ENCODE results near the gene AZU1. TPM values are rescaled to one million over a fixed set of nuclear protein-coding genes. Genes with fewer than 3 reads are reported as not detected.

The AZU1 gene
- total RNA-seq, 1 donor from 2014 or later = not detected

GRCh38 chr19:854549-854948 lies 26.9 kb downstream of the AZU1 start:
- no peak for DNase-seq (ENCODE audit: low read depth)

- DNase-seq (ENCODE audit: low read depth) = no peak
These were observed 27.5 kb downstream of the AZU1 start for GRCh38 chr19:855142-855541.

- no peak for DNase-seq (ENCODE audit: low read depth)
These were observed 28.0 kb downstream of the AZU1 start for GRCh38 chr19:855566-856120.

DNA sequence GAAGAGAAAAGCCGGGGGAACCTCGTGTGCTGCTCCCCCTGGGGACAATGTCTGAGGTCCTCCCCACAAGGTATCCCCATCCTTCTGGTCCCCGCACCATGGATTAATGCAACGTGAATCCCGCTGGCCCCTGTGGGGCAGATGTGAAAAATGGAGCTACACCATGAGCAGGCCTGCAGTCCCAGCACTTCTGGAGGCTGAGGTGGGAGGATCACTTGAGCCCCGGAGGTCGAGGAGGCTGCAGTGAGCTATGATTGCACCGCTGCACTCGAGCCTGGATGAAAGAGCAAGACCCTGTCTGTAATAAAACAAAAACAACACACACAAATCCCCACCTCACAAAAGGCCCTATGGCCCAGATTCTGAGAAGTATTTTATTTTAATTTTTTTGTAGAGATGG lies 30.6 kb downstream of the AZU1 start:
- DNase-seq (ENCODE audit: low read depth) = no peak

DNA sequence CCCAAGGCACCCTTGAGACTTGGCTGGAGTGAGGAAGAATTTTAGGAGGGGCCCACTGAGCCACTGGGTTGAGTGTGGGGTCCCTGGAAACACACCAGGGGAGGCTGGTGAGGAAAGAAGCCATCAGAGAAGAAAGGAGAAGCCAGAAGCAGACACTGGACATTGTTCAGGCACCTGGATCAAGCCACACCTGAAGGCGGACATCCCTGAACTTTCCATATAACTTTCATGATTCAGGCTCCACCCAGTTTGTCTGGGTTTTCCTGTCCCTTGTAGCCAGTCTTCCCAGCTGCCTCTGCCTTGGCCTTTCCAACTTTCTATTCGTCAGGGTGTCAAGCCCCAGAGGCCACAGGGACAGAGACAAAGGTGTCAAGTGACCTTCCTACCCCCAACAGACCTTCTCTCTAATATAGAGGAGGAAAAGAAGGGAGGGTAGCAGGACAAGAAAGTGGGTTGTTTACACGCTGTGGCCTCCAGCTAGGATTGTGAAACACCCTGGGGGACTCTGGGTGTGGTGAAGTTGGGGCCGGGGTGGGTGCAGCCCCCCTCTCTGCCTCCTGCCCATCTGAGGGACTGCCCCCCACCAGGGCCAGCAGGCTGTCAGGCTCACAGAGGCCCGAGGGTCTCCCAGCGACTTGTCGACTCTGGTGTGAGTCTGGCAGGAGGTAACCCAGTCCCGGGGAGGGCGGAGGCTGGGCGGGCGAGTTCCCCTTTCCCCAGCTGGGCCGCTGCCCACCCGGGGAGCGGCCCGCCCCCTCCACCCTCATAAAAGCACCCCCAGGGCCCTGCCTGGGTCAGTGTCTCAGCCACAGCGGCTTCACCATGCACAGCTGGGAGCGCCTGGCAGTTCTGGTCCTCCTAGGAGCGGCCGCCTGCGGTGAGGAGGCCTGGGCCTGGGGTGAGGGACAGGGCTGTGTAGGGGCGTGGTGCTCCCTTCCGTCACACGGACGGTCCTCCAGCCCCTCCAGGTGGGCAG lies 31.5 kb downstream of the AZU1 start, which contains the start of gene CFD:
TSS of gene CFD (plus strand) at position 797 of the 976 bp plus-strand sequence. CDS start at position 823, 26 bp downstream.
- no peak for DNase-seq (ENCODE audit: low read depth)

GRCh38 chr19:861141-861755 lies 33.6 kb downstream of the AZU1 start:
- no peak for DNase-seq (ENCODE audit: low read depth)

DNA sequence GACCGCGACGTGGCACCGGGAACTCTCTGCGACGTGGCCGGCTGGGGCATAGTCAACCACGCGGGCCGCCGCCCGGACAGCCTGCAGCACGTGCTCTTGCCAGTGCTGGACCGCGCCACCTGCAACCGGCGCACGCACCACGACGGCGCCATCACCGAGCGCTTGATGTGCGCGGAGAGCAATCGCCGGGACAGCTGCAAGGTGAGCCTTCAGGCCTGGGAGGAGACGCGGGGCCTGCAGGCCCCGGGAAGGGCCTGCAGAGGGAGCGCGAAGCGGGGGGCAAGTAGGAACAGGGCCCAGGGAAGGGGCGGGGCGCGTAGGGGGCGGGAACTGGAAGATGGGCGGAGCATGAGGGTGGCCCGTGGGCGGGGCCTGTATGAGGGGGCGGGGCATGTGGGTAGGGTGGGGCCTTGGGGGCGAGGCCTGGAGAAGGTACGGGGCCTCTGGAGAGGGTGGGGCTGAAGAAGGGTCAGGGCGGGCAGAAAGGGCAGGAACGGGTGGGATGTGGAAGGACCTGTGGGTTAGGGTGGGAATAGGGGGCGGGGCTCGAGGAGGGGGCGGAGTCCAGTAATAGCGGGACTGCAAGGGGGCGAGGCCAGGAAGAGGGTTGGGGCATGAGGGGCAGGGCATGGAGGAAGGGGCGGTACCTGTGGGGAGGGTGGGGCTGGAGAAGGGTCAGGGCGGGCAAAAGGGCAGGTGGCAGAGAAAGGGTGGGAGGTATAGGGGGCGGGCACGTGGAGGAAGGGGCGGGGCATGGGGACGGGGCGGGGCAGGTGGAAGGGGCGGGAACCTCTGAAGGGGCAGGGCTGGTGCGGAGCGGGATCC lies 34.3 kb downstream of the AZU1 start:
- no peak for DNase-seq (ENCODE audit: low read depth)

DNA sequence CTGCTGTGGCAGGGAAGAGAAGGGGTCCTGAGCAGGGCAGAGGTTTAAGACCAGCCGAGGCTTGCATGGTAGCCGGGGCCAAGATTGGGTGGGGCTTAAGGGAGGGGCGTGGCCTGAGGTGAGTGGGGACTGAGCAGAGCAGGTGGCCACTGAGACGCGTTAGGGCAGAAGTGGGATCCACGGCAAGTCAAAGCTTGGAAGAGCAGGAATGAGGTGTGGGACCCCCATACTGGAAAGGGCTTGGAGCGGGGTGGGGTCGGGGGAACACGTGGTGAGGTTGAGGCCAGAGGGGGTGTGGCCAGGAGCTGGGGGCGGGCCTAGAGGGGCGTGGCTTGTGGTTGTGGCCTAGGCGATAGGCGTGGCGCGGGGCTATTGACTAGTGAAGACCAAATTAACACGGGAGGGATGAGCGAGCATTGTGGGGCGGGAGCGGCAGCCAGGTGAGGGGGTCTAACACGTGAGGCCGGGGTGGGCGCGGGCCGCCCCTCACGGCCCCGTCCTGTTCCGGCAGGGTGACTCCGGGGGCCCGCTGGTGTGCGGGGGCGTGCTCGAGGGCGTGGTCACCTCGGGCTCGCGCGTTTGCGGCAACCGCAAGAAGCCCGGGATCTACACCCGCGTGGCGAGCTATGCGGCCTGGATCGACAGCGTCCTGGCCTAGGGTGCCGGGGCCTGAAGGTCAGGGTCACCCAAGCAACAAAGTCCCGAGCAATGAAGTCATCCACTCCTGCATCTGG lies 35.1 kb downstream of the AZU1 start:
- DNase-seq (ENCODE audit: low read depth) = no peak

DNA sequence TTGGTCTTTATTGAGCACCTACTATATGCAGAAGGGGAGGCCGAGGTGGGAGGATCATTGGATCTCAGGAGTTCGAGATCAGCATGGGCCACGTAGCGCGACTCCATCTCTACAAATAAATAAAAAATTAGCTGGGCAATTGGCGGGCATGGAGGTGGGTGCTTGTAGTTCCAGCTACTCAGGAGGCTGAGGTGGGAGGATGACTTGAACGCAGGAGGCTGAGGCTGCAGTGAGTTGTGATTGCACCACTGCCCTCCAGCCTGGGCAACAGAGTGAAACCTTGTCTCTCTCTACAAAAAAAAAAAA lies 35.6 kb downstream of the AZU1 start:
- no peak for DNase-seq (ENCODE audit: low read depth)

DNA sequence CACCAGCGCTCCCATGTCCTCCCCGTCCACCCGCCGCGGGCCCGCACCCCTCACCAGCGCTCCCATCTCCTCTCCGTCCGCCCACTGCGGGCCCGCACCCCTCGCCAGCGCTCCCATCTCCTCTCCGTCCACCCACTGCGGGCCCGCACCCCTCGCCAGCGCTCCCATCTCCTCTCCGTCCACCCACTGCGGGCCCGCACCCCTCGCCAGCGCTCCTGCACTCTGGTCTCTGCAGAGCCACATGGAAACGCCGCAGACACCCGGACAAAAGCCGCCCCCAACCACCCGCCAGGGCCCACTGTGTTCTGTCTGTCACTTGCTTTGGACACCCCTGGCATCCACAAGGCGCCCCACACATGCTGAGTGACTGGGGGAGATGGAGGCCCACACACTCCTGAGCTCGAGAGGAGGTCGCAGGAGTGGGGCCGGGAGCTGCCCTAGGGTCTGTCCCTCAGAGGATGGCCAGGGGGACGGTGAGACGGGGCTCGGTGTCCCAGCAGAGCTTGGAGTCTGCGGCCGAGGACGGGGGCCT lies 39.2 kb downstream of the AZU1 start:
- DNase-seq (ENCODE audit: low read depth) = no peak

DNA sequence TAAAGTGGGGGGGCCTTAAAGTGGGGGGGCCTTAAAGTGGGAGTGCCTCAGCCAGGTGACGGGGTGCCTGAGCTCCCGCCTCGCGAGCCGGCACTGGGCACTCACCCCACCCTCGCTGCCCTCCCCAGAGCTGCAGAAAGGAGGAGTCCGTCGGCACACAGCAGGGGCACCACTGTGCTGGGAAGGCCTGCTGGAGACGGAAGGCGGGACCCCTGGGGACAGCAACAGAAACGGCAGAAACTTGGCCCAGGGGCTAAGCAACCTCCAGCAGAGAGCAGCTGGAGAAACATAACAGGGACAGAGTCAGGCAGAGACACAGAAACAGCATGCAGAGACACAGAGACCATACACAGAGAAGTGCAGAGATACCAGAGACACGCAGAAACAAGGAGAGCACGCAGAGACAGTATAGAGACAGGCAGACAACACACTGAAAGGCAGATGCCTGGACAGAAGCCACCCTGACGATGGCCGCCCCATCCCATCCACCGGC lies 39.7 kb downstream of the AZU1 start:
- no peak for DNase-seq (ENCODE audit: low read depth)

DNA sequence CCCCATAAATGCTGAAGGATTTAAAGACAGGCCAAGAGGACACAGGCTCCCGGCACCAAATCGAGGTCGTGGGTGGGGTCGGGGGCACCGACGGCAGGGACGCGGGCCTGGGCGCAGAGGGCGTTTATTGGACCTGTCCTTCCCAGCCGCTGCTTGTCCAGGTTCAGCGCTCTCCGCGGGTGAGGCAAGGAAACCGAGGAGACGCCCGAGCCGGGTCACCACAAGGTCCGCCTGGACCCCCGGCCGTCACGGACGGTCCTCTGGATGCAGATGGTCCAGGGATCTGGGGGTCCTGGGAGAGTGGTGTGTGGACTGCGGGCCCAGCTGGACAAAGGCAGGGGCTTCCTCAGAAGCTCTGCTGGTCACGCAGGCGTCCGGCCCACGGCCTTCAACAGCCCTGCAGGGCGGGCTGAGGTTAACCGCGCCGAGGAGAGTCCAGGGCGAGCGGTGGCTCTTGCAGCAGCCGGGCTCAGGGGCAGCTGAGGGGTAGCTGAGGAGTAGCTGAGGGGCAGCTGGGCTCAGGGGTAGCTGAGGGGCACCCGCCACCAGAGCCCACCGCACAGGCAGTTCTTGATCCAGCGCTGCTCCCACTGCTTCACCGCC lies 40.3 kb downstream of the AZU1 start:
- DNase-seq (ENCODE audit: low read depth) = no peak

- DNase-seq (ENCODE audit: low read depth) = no peak
These were observed 41.0 kb downstream of the AZU1 start for GRCh38 chr19:868458-869244.

GRCh38 chr19:869245-870177 lies 41.9 kb downstream of the AZU1 start:
- DNase-seq (ENCODE audit: low read depth) = peak; percentile 43

DNA sequence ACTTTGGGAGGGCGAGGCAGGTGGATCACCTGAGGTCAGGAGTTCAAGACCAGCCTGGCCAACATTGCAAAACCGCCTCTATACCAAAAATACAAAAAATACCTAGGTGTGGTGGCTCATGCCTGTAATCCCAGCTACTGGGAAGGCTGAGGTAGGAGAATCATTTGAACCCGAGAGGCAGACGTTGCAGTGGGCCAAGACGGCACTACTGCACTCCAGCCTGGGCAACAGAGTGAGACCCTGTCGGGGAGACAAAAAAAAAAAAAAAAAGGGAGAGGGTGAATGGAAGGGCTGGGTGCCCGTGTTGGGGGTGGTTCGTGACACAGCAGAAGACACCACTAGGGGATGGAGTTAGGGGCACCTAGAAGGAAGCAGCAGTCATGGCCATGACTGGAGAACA lies 42.7 kb downstream of the AZU1 start:
- DNase-seq (ENCODE audit: low read depth) = no peak

DNA sequence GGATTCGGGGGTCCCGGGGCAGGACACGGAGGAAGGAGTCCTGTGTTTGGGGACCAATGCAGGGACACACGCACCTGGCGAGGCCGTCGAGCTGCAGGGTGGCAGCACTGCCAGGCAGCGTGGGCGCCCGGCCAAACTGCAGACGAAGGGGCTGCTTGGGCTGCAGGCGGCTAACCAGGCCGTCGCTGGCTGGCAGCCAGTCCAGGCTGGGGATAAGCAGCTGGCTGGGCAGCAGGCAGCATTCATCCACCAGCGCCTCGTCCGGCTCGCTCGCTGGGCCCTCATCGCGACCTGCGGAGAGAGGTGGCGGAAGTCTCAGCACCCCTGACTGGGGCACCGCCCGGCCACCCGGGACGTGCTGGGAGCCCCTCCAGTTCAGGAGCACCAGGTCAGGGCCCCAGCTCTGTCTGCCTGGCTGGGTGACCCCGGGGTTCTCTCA lies 43.3 kb downstream of the AZU1 start:
- DNase-seq (ENCODE audit: low read depth) = no peak

DNA sequence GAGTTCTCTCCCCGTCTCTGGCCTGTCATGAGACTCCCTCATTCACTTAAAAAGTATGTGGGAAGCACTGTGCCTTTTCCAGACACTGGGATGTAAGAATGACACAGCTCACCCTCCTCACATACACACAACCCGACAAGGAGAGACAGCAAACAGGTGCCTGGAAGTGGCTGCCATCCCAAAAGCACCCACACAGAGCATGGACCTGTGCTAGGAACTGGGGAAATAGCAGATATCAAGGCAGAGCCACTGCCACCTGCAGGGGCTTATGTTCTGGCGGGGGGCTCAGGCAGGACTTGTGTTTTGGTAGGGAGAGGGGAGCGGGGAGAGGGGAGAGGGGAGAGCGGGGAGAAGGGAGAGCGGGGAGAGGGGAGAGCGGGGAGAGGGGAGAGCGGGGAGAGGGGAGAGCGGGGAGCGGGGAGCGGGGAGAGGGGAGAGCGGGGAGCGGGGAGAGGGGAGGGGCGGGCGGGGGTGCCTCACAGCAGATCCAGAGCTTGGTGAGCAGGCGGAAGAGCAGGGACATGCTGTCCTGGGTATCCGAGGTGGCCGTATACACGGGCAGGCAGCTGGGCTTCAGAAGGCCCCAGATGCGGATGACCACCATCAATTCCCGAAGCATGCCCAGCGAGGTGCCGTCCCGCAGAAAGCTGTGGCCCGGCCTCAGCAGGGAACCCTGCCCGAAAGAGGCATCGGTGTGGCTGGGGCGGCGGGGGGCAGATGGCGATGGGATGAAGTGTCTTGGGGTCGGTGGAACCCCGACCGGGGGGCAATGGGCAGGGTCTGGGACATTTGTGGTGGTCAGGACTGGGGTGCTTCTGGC lies 44.0 kb downstream of the AZU1 start:
- DNase-seq (ENCODE audit: low read depth) = no peak

All from renal cortical epithelial cell (primary cell).